ENCODE measurements around the gene SGPP1. TPM values are rescaled to one million over a fixed set of nuclear protein-coding genes. Genes with fewer than 3 reads are reported as not detected.

SGPP1 gene
- total RNA-seq, 1 experiment from 2014 or later = 27.0 TPM

GRCh38 chr14:63644741-63645140, 83.1 kb downstream of the SGPP1 start:
- Mint-ChIP-seq H3K36me3 (ENCODE audit: insufficient read depth, unreplicated experiment) (peaks cover 18% of the 10 kb centered on the region), H3K27me3 (ENCODE audit: unreplicated experiment) (no peaks in the 10 kb centered on the region), H3K27ac (ENCODE audit: unreplicated experiment) (no peak overlapping the region), H3K9me3 (ENCODE audit: low read depth, unreplicated experiment) (no peaks in the 10 kb centered on the region), H3K4me3 (ENCODE audit: low read depth, unreplicated experiment) (no peak overlapping the region), H3K4me1 (ENCODE audit: low read depth, unreplicated experiment) (peaks cover 6% of the 10 kb centered on the region)
- TF ChIP-seq CTCF (IDR thresholded peaks at IDR 0.05; ENCODE audit: unreplicated experiment) = no peak
- DNase-seq = no peak
- CTCF ChIA-PET = no interaction called here
- intact Hi-C loops (cut with micrococcal nuclease; ENCODE audit: unreplicated experiment) = no loop called here
- no TSS peak for BruUV-seq (replicated peaks)

- Mint-ChIP-seq H3K9me3 (ENCODE audit: low read depth, unreplicated experiment) (no peaks in the 10 kb centered on the region), H3K4me1 (ENCODE audit: low read depth, unreplicated experiment) (peaks cover 12% of the 10 kb centered on the region), H3K4me3 (ENCODE audit: low read depth, unreplicated experiment) (peak overlapping the region; percentile 84), H3K27me3 (ENCODE audit: unreplicated experiment) (no peaks in the 10 kb centered on the region), H3K36me3 (ENCODE audit: insufficient read depth, unreplicated experiment) (peaks cover 18% of the 10 kb centered on the region), H3K27ac (ENCODE audit: unreplicated experiment) (peak overlapping the region; percentile 97)
- TF ChIP-seq CTCF (IDR thresholded peaks at IDR 0.05; ENCODE audit: unreplicated experiment) = no peak
- CTCF ChIA-PET = interaction anchor here (0.6 to 1.6 kb wide), 5 partner anchors 17 to 221 kb away, joined by 3 to 6 read pairs (median 3); no protein-coding TSS in a partner anchor
- intact Hi-C loops (cut with micrococcal nuclease; ENCODE audit: unreplicated experiment) = loop anchor here (2.0 kb wide), 1 partner anchor 14 kb away; no protein-coding TSS in a partner anchor
- no TSS peak for BruUV-seq (replicated peaks)
- DNase-seq = no peak
These were observed 85.0 kb downstream of the SGPP1 start for GRCh38 chr14:63642656-63643382.

- no peak for TF ChIP-seq CTCF (IDR thresholded peaks at IDR 0.05; ENCODE audit: unreplicated experiment)
- peak overlapping the region; percentile 84 for H3K4me3 Mint-ChIP-seq (ENCODE audit: low read depth, unreplicated experiment)
- CTCF ChIA-PET = interaction anchor here (0.6 to 1.6 kb wide), 10 partner anchors 9 to 222 kb away, joined by 3 to 6 read pairs (median 4); partner anchors contain the start of gene PPP2R5E
- peaks cover 18% of the 10 kb centered on the region for H3K36me3 Mint-ChIP-seq (ENCODE audit: insufficient read depth, unreplicated experiment)
- peak overlapping the region; percentile 97 for H3K27ac Mint-ChIP-seq (ENCODE audit: unreplicated experiment)
- no peaks in the 10 kb centered on the region for H3K27me3 Mint-ChIP-seq (ENCODE audit: unreplicated experiment)
- peak; percentile 77 for DNase-seq
- TSS peak; percentile 72 for BruUV-seq (replicated peaks)
- no peaks in the 10 kb centered on the region for H3K9me3 Mint-ChIP-seq (ENCODE audit: low read depth, unreplicated experiment)
- H3K4me1 Mint-ChIP-seq (ENCODE audit: low read depth, unreplicated experiment) = peaks cover 9% of the 10 kb centered on the region
- intact Hi-C loops (cut with micrococcal nuclease; ENCODE audit: unreplicated experiment) = loop anchor here (2.0 kb wide), 1 partner anchor 15 kb away; no protein-coding TSS in a partner anchor
These were observed 85.6 kb downstream of the SGPP1 start for GRCh38 chr14:63642229-63642611.

GRCh38 chr14:63641473-63642228, 86.2 kb downstream of the SGPP1 start, which contains the start of gene WDR89:
Gene WDR89 (minus strand): TSS chr14:63641871. CDS start chr14:63599942, 41,929 bp downstream.
- CTCF ChIA-PET = interaction anchor here (0.5 to 1.6 kb wide), 12 partner anchors 8 to 303 kb away, joined by 3 to 9 read pairs (median 4); partner anchors contain the start of gene PPP2R5E
- Mint-ChIP-seq H3K27ac (ENCODE audit: unreplicated experiment) (peak within 1 kb of the TSS; percentile 97), H3K9me3 (ENCODE audit: low read depth, unreplicated experiment) (peaks cover 4% of the 10 kb centered on the region), H3K4me3 (ENCODE audit: low read depth, unreplicated experiment) (peak within 1 kb of the TSS; percentile 84), H3K27me3 (ENCODE audit: unreplicated experiment) (no peaks in the 10 kb centered on the region), H3K36me3 (ENCODE audit: insufficient read depth, unreplicated experiment) (peaks cover 18% of the 10 kb centered on the region), H3K4me1 (ENCODE audit: low read depth, unreplicated experiment) (peaks cover 9% of the 10 kb centered on the region)
- intact Hi-C loops (cut with micrococcal nuclease; ENCODE audit: unreplicated experiment) = loop anchor here (2.0 kb wide), 2 partner anchors 15 to 129 kb away; no protein-coding TSS in a partner anchor
- DNase-seq = peak; percentile 95
- BruUV-seq (replicated peaks) = no TSS peak
- TF ChIP-seq CTCF (IDR thresholded peaks at IDR 0.05; ENCODE audit: unreplicated experiment) = peak; percentile 78

All from Calu3 (cell line).